GM21825 (cell line): ENCODE results near the gene TXNDC15.

Experiments
- ATAC-seq: cut with Tn5 transposase; IDR thresholded peaks from one replicate; pipeline ENCODE4 v1.9.1; 2021; ENCODE audit warnings: mild to moderate bottlenecking, moderate library complexity; ENCODE audit not compliant: unreplicated experiment

Gene TXNDC15

GRCh38 chr5:134917070-134917815, 43.1 kb downstream of the TXNDC15 start:
- ATAC-seq: no peak

GRCh38 chr5:134918861-134919260, 44.7 kb downstream of the TXNDC15 start:
- no peak for ATAC-seq

GRCh38 chr5:134920848-134921575, 46.8 kb downstream of the TXNDC15 start:
- ATAC-seq: no peak

- no peak for ATAC-seq
Observed at GRCh38 chr5:134932508-134932907, 58.3 kb downstream of the TXNDC15 start.

- ATAC-seq: no peak
Observed at GRCh38 chr5:134934202-134934601, 60.0 kb downstream of the TXNDC15 start.

- no peak for ATAC-seq
Observed at GRCh38 chr5:134935711-134936602, 61.8 kb downstream of the TXNDC15 start.

GRCh38 chr5:134937526-134937925, 63.4 kb downstream of the TXNDC15 start:
- no peak for ATAC-seq

- ATAC-seq: no peak
Observed at GRCh38 chr5:134938030-134938429, 63.9 kb downstream of the TXNDC15 start.

GRCh38 chr5:134939500-134939899, 65.3 kb downstream of the TXNDC15 start:
- ATAC-seq: no peak

- no peak for ATAC-seq
Observed at GRCh38 chr5:134943547-134943946, 69.4 kb downstream of the TXNDC15 start.

- no peak for ATAC-seq
Observed at GRCh38 chr5:134944630-134945029, 70.5 kb downstream of the TXNDC15 start.

GRCh38 chr5:134945041-134945440, 70.9 kb downstream of the TXNDC15 start:
- ATAC-seq: no peak

GRCh38 chr5:134948911-134949310, 74.7 kb downstream of the TXNDC15 start:
- no peak for ATAC-seq

- no peak for ATAC-seq
Observed at GRCh38 chr5:134949316-134949715, 75.1 kb downstream of the TXNDC15 start.
